Endodermal cell (in vitro differentiated cells): Measurements from ENCODE around the gene NOS3. TPM values are rescaled to one million over a fixed set of nuclear protein-coding genes. Genes with fewer than 3 reads are reported as not detected.
A peak's percentile ranks its signal among the peaks of the same experiment; 100 is the strongest.

Experiments used
- DNase-seq: peaks from one replicate; pipeline ENCODE4 v3.0.0-alpha.2; 2017
- H3K27ac ChIP-seq: 2 replicates; pipeline ENCODE4 v1.5.1; 2013; ENCODE audit warnings: mild to moderate bottlenecking, low read depth, low read length, moderate library complexity
- H3K27me3 ChIP-seq: 2 replicates; pipeline ENCODE4 v1.6.1; 2013; ENCODE audit warnings: mild to moderate bottlenecking, low read length, moderate library complexity; ENCODE audit not compliant: insufficient read depth, control insufficient read depth, poor library complexity, severe bottlenecking
- H3K36me3 ChIP-seq: 2 replicates; pipeline ENCODE4 v1.7.0; 2013; ENCODE audit warnings: mild to moderate bottlenecking, low read length, moderate library complexity; ENCODE audit not compliant: control insufficient read depth, insufficient read depth
- H3K4me1 ChIP-seq: one replicate; pipeline ENCODE4 v1.7.0; 2013; ENCODE audit warnings: low read length; ENCODE audit not compliant: control insufficient read depth, insufficient read depth
- H3K4me3 ChIP-seq: 2 replicates; pipeline ENCODE4 v1.5.1; 2013; ENCODE audit warnings: mild to moderate bottlenecking, low read length, moderate library complexity
- H3K9ac ChIP-seq: 2 replicates; pipeline ENCODE4 v1.6.1; 2013; ENCODE audit warnings: mild to moderate bottlenecking, low read length, moderate library complexity; ENCODE audit not compliant: poor library complexity, severe bottlenecking; ENCODE audit errors: extremely low read depth
- H3K9me3 ChIP-seq: 2 replicates; pipeline ENCODE4 v1.6.1; 2013; ENCODE audit warnings: mild to moderate bottlenecking, low read length, moderate library complexity; ENCODE audit not compliant: control insufficient read depth
- H3K27ac Mint-ChIP-seq: 2 replicates; pipeline ENCODE4 v1.8.0; 2020; ENCODE audit warnings: mixed read lengths
- H3K27me3 Mint-ChIP-seq: 2 replicates; pipeline ENCODE4 v1.8.0; 2021; ENCODE audit warnings: mild to moderate bottlenecking, mixed read lengths; ENCODE audit not compliant: insufficient read depth
- H3K36me3 Mint-ChIP-seq: 2 replicates; pipeline ENCODE4 v1.8.0; 2020; ENCODE audit warnings: low read depth, mixed read lengths
- H3K4me1 Mint-ChIP-seq: 2 replicates; pipeline ENCODE4 v1.8.0; 2020; ENCODE audit warnings: mixed read lengths
- H3K4me3 Mint-ChIP-seq: 2 replicates; pipeline ENCODE4 v1.8.0; 2020; ENCODE audit warnings: mild to moderate bottlenecking, moderate library complexity, mixed read lengths
- H3K9me3 Mint-ChIP-seq: 2 replicates; pipeline ENCODE4 v1.8.0; 2020; ENCODE audit warnings: mild to moderate bottlenecking, mixed read lengths
- CTCF ChIP-seq: fragments of 200-600 bp; sonication (generic); conservative IDR thresholded peaks from 2 replicates; pipeline ENCODE4 v1.5.0; 2021; ENCODE audit warnings: antibody characterized with exemption, mild to moderate bottlenecking
- WGBS, 2 experiments: methylation state at CpG; one replicate each; pipeline versions ENCODE4 v1.1.5 to v1.1.7; 2013; ENCODE audit warnings: missing lambda C conversion rate in 2 of 2, mixed read lengths in 1 of 2; ENCODE audit not compliant: insufficient coverage in 1 of 2, insufficient read length in 1 of 2; 5-methylcytosine and 5-hydroxymethylcytosine counted together
- total RNA-seq, 2 donors: library from RNA; stranded (reverse); fragmentation: NEBNext Ultra II Directional in 1 of 2; extraction: Animal tissue kit (Norgen Biotek cat#: 25700) in 1 of 2; gene quantifications; 2 replicates in 1 of 2; 3 replicates in 1 of 2; pipeline ENCODE4 v1.2.1, GENCODE V29; 2021

NOS3 gene
- total RNA-seq, 2 donors from 2014 or later: 2.3 to 9.1 TPM

GRCh38 chr7:150950496-150951180 is 40.2 kb upstream of the NOS3 start:
- H3K9me3 Mint-ChIP-seq: no peaks in the 10 kb centered on the region
- no peak overlapping the region for H3K27ac Mint-ChIP-seq
- H3K9me3 ChIP-seq: no peaks in the 10 kb centered on the region
- no peak overlapping the region for H3K4me3 Mint-ChIP-seq
- H3K36me3 Mint-ChIP-seq: no peaks in the 10 kb centered on the region
- no peak overlapping the region for H3K4me3 ChIP-seq
- no peaks in the 10 kb centered on the region for H3K36me3 ChIP-seq
- H3K27ac ChIP-seq: no peak overlapping the region
- no peak for TF ChIP-seq CTCF
- H3K4me1 Mint-ChIP-seq: peaks cover 12% of the 10 kb centered on the region
- peaks cover 5% of the 10 kb centered on the region for H3K27me3 ChIP-seq
- peak; percentile 35 for DNase-seq
- H3K9ac ChIP-seq: no peak overlapping the region
- no peaks in the 10 kb centered on the region for H3K4me1 ChIP-seq
- H3K27me3 Mint-ChIP-seq: peaks cover 9% of the 10 kb centered on the region
- WGBS, 2 experiments: 92 to 97% methylated on average over 23 to 27 of the region's 27 CpGs

GRCh38 chr7:150951181-150951520 is 39.7 kb upstream of the NOS3 start:
- 95 to 100% methylated on average over 7 to 16 of the region's 16 CpGs for WGBS, 2 experiments
- no peaks in the 10 kb centered on the region for H3K9me3 Mint-ChIP-seq
- H3K4me3 Mint-ChIP-seq: no peak overlapping the region
- H3K27me3 Mint-ChIP-seq: peaks cover 12% of the 10 kb centered on the region
- Histone ChIP-seq H3K36me3 (no peaks in the 10 kb centered on the region), H3K4me1 (no peaks in the 10 kb centered on the region), H3K9ac (no peak overlapping the region), H3K27me3 (peaks cover 5% of the 10 kb centered on the region), H3K27ac (no peak overlapping the region), H3K4me3 (no peak overlapping the region), H3K9me3 (no peaks in the 10 kb centered on the region)
- peaks cover 15% of the 10 kb centered on the region for H3K4me1 Mint-ChIP-seq
- TF ChIP-seq CTCF: no peak
- DNase-seq: no peak
- no peaks in the 10 kb centered on the region for H3K36me3 Mint-ChIP-seq
- H3K27ac Mint-ChIP-seq: no peak overlapping the region

GRCh38 chr7:150951521-150951920 is 39.3 kb upstream of the NOS3 start:
- Mint-ChIP-seq H3K4me3 (no peak overlapping the region), H3K27ac (no peak overlapping the region)
- H3K36me3 ChIP-seq: no peaks in the 10 kb centered on the region

More at GRCh38 chr7:150951521-150951920, 39.3 kb upstream of the NOS3 start:
- Mint-ChIP-seq H3K4me1 (peaks cover 15% of the 10 kb centered on the region), H3K27me3 (peaks cover 12% of the 10 kb centered on the region), H3K9me3 (no peaks in the 10 kb centered on the region), H3K36me3 (no peaks in the 10 kb centered on the region)
- Histone ChIP-seq H3K27me3 (peaks cover 5% of the 10 kb centered on the region), H3K9ac (no peak overlapping the region), H3K9me3 (no peaks in the 10 kb centered on the region), H3K4me3 (no peak overlapping the region), H3K27ac (no peak overlapping the region), H3K4me1 (no peaks in the 10 kb centered on the region)
- WGBS, 2 experiments: 95 to 97% methylated on average over 16 to 27 of the region's 28 CpGs
- no peak for TF ChIP-seq CTCF
- no peak for DNase-seq
